ENCODE measurements around the gene PCDH19.

The PCDH19 gene

DNA sequence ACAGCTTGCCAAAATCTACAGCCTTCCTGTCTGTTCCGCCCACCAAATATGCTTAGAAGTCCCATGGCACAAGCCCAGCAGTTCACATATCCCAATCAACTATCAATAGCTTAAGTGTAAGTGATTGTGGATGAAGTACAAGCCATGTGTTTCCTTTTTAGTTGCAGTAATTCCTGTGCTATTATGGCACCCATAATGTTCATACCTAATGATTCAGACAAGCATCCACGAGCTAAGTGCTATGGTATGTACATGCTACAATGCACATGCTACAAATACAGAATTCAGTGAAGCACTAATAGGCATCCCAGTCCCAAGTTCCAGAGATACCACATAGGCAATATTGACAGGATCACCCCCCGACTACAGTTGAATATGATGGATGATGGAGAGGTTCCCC, 94.5 kb downstream of the PCDH19 start:
- DNase-seq (ENCODE audit: low read depth in 2 of 3, low spot score in 1 of 3) = no peak

DNA sequence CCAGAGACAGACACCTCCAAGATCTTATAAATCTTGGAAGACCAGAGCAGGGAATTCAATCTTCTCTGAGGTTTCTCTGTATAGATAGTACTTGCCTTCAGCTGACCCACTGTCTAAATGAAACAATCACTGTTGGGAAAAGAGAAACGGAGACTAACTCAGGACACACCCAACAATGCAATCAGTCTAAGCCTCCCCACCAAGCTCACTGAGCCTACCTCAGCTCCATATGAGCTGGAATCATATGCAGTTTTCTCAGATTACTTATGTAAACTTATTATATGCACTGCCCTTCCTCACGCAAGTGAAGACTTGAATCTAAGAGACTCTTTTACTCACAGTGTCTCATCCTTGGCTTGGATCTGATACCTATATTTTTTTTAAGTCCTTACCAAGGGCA, 110.5 kb downstream of the PCDH19 start:
- DNase-seq (ENCODE audit: low read depth in 2 of 3, low spot score in 1 of 3) = no peak

DNA sequence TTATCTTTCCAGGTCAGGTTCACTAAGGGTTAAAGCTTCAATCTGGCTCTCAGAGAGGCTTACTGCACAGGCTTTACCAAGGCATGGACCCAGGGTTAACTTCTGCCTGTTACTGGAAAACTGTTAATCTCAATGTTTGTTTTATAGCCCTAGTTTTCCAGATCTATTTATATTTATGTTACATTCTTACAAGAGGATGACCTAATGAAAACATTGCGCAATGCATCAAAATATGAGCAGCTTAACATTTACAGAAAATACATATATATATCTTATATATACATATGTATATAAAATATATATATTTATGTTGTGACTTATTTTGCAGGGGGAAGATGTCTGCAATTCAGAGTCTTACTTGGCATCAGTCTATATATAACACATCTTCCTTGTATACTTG, 112.3 kb downstream of the PCDH19 start:
- DNase-seq (ENCODE audit: low read depth in 2 of 3, low spot score in 1 of 3) = no peak

DNA sequence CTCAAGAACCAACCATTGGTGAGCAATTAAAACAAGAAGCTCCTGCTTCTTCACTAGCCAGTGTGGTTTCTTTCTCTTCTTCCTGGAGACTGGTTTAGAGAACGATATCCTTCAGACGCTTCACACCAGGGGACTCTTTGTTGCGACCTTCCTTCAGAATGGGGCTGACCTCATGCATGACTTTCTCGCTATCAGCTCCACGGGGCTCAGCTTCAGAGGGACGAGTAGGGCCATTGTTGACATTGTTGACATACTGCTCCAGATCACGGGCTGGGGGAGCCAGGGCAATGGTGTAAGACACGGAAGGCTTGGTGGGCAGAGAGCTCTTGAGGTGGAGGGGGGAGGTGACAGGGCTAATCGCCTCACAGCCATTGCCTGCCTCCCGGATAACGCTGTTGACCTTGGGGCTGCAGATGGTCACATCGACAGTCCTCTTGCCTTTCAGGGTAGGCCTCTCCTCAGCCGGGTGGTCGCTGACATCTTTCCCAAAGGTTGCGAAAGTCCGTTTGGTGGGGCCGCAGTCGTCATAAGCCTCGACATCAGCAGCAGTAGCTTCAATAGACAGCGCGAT, 113.8 kb downstream of the PCDH19 start:
- DNase-seq (ENCODE audit: low read depth in 2 of 3, low spot score in 1 of 3) = no peak

DNA sequence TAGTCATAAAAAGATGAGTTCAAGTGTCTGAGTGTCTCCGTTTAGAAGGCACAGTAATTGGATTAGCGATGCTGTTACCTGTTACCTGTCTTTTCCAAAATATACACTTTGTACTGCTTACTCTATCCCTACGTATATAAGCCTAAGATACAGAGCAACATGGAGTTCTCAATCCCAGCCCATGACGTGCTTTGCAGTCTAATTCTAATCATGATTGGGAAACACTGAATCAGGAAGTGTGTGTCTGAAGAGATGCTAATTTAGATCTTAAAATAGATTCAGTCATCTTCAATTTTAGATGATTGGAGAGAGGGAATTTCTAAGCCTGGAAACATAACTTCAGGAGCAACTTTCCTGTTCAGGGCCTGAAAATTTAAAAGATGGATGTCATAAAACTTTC, 115.1 kb downstream of the PCDH19 start:
- DNase-seq (ENCODE audit: low read depth in 2 of 3, low spot score in 1 of 3) = no peak

DNA sequence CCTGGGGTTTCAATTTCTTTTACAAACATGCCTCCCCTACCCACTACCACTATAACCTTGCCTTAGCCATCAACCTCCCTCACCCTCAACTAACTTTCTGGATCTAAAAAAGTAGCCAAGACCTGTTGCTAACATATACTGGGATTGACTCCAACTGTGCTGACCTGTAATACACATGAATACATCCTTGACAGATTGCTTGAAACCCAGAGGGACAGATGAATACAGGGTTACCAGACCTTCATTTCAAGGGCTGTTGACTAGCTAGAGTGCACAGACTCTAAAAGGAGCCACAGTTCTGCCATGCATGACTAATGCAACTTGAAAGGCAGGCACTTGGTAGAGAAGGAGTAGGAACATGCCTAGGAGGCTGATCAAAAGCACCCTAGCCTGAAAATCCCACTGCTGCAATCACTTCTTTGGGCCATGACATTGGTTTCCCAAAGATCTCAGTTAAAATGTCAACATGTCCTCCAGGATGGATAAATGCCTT, 121.0 kb downstream of the PCDH19 start:
- no peak for DNase-seq (ENCODE audit: low read depth in 2 of 3, low spot score in 1 of 3)

DNA sequence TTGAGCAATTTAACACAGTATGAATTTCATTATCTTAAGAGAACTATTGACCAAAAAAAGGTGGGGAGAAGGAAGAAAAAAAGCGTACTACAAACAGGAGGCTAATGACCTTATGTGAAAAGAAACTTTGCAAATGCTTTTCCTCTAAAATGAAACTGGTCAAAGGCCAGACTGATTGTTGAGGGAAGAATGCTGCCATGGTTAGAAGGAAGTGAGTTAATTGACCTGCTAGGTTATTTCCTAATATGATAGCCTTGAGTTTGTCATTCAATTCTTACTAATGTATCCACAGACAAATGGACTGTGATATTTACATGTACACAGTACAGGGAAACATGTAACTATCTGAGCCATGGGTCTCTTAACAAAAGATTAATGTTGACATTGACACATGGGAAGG, 132.8 kb downstream of the PCDH19 start:
- no peak for DNase-seq (ENCODE audit: low read depth in 2 of 3, low spot score in 1 of 3)

DNA sequence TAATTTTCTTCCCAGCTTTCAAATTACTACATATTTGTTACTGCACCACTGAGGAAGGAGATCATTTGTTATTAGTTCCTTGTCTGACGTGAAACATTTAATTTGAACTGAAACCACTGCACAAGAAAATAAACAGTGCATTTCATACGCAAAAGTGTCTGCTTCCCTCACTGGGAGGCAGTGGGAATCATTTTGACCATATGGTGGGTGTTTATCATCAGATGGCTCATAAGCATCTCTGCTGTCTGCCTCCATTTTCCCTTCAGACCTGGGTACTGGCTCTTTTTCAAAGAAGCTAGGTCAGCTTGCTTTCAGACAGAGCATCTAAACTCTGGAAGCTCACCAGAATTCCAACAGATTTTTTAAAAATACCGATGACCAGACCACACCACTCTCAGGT, 135.2 kb downstream of the PCDH19 start:
- no peak for DNase-seq (ENCODE audit: low read depth in 2 of 3, low spot score in 1 of 3)

DNA sequence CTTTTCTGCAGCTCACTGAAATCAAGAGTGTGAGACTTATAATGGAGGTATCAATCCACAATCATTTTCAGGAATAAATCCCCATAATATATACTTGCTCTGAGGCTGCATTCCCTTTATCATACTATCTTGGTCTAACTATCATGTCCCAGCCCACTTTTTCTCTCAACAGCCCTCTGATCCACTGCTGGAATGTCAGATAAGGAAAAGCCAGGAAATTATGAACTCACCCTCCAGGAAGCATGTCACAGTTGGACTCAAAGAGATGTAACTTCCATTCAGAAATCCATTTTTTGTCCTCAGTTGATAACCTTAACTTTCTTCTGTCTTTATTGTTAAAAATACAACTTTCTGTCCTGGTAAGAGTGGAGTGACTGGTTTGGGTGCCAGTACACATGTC, 144.9 kb downstream of the PCDH19 start:
- DNase-seq (ENCODE audit: low read depth in 2 of 3, low spot score in 1 of 3) = no peak

DNA sequence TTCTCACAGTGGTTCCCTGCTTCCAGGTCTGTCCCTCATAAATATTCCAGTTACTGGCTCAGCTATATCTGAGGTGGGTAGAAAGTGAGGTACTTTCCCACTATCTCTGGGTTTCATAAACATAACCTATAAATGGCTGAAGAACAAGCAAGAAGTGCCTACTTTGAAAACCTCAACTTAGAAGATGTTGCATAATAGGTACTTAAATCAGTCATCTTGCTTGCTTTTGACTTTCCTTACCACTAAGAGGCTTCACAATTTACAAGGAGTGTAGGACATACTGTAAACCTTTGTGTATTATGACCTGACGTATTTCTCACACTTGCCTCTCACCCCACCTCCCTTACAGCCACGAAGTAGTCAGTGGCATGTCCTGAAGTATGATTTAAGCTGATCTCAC, 145.9 kb downstream of the PCDH19 start:
- no peak for DNase-seq (ENCODE audit: low read depth in 2 of 3, low spot score in 1 of 3)

DNA sequence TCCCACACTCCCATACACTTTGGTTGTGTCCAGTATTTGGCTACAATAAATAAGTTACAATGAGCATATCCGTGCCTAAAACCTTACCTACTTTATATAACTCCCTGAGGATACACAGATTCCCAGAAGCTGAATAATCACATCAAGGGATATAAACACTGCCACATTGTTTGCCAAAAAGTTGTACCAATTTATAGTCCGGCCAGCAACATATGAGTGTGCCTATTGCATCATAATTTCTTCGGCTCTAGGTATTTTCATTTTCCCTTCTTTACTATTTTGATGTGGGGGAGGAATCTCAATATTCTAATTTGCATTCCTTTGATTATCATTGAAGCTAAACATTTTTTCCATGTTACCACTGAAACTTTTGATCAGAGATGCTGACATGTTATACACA, 146.4 kb downstream of the PCDH19 start:
- DNase-seq (ENCODE audit: low read depth in 2 of 3, low spot score in 1 of 3) = no peak

DNA sequence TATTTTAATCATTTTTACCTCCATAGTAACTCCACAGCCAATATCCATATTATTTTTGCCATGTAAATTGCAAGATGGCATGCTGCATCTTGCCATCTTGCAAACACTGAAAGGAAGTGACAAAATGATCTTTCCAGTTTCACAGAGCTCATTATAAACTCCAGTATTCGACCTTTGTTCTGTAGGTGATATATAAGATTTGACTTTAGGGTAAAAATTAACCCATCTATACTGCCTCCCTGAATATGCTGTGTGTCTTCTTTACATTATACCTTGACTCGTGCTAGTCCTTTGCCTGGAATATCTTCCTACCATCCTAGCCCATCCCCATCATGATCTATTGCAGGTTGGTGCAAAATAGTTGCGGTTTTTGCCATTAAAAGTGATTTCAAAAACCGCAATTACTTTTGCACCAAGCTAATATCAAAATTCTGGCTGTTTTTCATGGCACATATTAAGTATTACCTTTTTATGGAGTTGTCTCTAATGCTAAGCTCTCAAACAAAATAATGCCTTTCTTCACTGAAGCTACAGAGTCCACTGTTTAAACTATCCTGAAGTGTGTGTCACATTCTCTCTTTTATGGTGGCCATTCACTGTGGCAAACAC, 161.1 kb downstream of the PCDH19 start:
- DNase-seq (ENCODE audit: low read depth in 2 of 3, low spot score in 1 of 3) = no peak

DNA sequence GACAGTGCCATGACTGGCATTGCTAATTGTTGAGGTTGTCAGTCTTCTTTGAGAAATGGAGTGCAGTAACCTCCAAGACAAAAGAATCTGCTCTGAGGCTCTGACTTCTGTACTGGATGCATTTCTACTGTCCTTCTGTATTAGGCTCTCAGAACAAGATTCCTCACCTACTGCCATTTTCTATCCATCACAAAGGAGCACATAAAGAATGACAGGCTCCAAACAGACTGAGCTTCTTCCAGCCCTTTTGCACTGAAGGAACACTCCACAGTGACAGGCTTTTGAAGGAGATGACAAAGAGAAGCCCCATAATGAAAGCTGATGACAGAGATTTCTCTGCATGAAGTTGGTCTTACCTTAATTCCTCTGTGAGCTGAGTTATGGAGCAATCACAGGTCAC, 162.2 kb downstream of the PCDH19 start:
- no peak for DNase-seq (ENCODE audit: low read depth in 2 of 3, low spot score in 1 of 3)

DNA sequence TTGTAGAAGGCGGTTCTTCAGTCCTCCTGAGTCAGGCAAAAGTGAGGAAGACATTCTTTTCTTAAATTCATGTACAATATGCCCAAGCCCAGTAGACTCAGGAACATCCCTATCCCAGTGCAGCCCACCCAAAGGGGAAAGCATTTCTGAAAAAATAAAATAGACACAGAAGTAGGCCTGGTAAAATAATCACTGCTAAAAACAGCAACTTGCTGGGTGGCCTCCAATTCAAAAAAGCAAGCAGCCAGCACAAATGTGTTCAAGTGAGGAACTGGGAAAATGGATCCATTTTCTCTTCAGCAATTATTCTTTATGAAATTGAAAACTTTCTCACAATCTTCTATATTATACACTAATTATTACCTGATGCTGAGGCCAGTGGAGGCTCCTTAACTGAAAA, 165.4 kb downstream of the PCDH19 start:
- DNase-seq (ENCODE audit: low read depth in 2 of 3, low spot score in 1 of 3) = no peak

Data from stimulated activated CD4-positive, alpha-beta T cell treated with anti-CD3 and anti-CD28 coated beads, Interleukin-12 subunit alpha, Interleukin-12 subunit beta, amount 100 ng/mL, for 48 hours (primary cell).